Osteocyte (in vitro differentiated cells): ENCODE data around the gene BAK1. TPM values are rescaled to one million over a fixed set of nuclear protein-coding genes. Genes with fewer than 3 reads are reported as not detected.

Experiments used
- DNase-seq: peaks from one replicate; pipeline ENCODE4 v3.0.0; 2021; ENCODE audit warnings: mixed read lengths; ENCODE audit not compliant: unreplicated experiment; ENCODE audit errors: extremely low spot score
- H3K27ac Mint-ChIP-seq: one replicate; pipeline ENCODE4 v1.8.0; 2021; ENCODE audit warnings: mild to moderate bottlenecking, mixed read lengths; ENCODE audit not compliant: unreplicated experiment
- H3K27me3 Mint-ChIP-seq: one replicate; pipeline ENCODE4 v1.8.0; 2021; ENCODE audit warnings: mixed read lengths; ENCODE audit not compliant: unreplicated experiment
- H3K36me3 Mint-ChIP-seq: one replicate; pipeline ENCODE4 v1.8.0; 2021; ENCODE audit warnings: mixed read lengths; ENCODE audit not compliant: unreplicated experiment
- H3K4me1 Mint-ChIP-seq: one replicate; pipeline ENCODE4 v1.8.0; 2021; ENCODE audit warnings: mixed read lengths; ENCODE audit not compliant: unreplicated experiment
- H3K4me3 Mint-ChIP-seq: one replicate; pipeline ENCODE4 v1.8.0; 2021; ENCODE audit warnings: mild to moderate bottlenecking, moderate library complexity, mixed read lengths; ENCODE audit not compliant: unreplicated experiment
- H3K9me3 Mint-ChIP-seq: one replicate; pipeline ENCODE4 v1.8.0; 2021; ENCODE audit warnings: mixed read lengths; ENCODE audit not compliant: unreplicated experiment
- total RNA-seq: library from RNA; stranded (reverse); gene quantifications from 2 replicates; pipeline ENCODE4 v1.2.1, GENCODE V29; 2021
- TF ChIP-seq, protein P1 (sequence below): fragments of 200-600 bp; sonication (generic); IDR thresholded peaks from 2 replicates; pipeline ENCODE4 v1.5.0; 2021; ENCODE audit warnings: antibody characterized with exemption, mild to moderate bottlenecking, moderate library complexity

The BAK1 gene
- total RNA-seq, 1 donor from 2014 or later: 20.5 TPM

DNA sequence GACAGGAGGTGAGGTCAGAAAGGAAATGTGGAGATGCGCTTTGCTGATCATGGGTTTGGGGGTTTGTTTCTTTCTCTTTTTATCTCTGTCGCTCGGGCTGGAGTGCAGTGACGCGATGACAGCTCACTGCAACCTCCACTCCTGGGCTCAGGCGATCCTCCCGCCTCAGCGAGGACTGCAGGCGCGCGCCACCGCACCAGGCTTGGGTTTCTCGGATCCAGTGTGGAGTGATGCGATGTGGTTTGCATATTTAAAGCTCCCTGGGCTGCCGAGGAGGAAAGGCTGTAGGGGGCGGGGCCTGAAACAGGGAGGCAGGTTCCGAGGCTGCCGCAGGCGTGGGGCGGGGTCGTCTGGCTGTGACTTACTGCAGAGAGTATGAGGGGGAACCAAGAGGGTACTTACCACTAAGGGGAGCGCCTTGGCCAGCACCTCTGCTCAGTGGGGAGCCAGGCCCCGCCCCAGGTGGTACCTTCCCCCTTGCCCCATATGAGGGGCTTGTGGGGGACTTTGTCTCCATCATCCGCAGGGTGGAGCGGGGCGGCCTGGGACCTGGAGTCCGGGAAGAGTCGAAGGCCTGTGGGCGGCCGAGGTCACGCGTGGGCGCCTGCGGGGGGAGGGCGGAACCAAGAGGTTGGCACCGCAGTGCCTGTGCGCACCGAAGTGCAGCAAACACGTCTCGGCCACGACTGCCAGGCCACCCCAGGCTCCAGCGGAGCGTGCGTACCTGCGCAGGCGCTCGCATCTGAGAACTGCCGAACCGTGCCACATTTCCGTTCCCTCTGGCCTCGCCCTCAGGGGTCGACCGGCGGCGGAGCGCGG is 12.7 kb upstream of the BAK1 start:
- Mint-ChIP-seq H3K36me3 (no peaks in the 10 kb centered on the region), H3K4me3 (no peak overlapping the region), H3K27me3 (no peaks in the 10 kb centered on the region), H3K27ac (no peak overlapping the region), H3K4me1 (peaks cover 19% of the 10 kb centered on the region), H3K9me3 (no peaks in the 10 kb centered on the region)
- TF ChIP-seq, protein P1, sequence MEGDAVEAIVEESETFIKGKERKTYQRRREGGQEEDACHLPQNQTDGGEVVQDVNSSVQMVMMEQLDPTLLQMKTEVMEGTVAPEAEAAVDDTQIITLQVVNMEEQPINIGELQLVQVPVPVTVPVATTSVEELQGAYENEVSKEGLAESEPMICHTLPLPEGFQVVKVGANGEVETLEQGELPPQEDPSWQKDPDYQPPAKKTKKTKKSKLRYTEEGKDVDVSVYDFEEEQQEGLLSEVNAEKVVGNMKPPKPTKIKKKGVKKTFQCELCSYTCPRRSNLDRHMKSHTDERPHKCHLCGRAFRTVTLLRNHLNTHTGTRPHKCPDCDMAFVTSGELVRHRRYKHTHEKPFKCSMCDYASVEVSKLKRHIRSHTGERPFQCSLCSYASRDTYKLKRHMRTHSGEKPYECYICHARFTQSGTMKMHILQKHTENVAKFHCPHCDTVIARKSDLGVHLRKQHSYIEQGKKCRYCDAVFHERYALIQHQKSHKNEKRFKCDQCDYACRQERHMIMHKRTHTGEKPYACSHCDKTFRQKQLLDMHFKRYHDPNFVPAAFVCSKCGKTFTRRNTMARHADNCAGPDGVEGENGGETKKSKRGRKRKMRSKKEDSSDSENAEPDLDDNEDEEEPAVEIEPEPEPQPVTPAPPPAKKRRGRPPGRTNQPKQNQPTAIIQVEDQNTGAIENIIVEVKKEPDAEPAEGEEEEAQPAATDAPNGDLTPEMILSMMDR: no peak
- no peak for DNase-seq

DNA sequence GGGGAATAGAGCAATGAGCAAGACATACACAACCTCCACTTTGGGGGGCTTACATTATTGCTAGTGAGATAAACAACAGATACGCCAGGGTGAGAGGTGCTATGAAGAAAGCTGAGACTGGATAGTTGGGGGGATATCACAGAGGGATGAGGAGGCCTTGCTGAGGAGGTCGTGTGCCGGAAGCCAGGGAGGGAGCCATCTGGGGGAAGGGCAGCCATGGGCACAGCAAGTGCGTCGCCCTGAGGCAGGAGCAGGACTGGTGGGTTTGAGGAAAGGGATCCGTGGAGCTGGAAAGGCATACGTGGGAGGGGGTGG is 12.2 kb upstream of the BAK1 start:
- H3K36me3 Mint-ChIP-seq: no peaks in the 10 kb centered on the region
- peaks cover 19% of the 10 kb centered on the region for H3K4me1 Mint-ChIP-seq
- H3K4me3 Mint-ChIP-seq: no peak overlapping the region
- DNase-seq: no peak
- TF ChIP-seq, protein P1: no peak
- H3K27me3 Mint-ChIP-seq: no peaks in the 10 kb centered on the region
- no peak overlapping the region for H3K27ac Mint-ChIP-seq
- H3K9me3 Mint-ChIP-seq: no peaks in the 10 kb centered on the region

DNA sequence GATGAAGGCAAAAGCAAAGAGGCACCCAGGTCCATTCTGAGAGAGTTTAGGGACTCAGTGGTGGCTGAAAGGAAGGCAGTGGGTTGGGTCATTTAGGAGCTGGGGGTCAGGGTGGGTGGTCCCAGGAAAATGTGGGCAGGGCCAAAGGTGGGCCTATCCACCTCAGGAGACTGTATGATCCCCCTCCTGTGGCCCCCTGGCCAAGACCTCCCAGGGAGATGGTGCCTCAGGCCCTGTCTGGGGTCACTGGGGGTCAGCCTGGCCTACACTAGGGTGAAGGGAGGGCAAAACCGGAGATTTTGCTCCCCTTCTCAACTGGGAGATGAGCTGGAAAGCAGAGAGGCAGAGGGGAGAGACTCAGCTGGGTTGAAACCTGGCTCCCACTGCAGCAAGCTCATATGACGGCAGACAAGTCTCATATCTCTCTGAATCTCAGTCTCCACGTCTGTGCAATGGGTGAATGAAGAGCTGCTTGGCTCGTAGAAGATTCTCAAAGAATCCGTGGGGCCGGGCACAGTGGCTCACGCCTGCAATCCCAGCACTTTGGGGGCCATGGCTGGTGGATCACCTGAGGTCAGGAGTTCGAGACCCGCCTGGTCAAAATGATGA is 11.5 kb upstream of the BAK1 start:
- peaks cover 19% of the 10 kb centered on the region for H3K4me1 Mint-ChIP-seq
- no peak overlapping the region for H3K4me3 Mint-ChIP-seq
- no peaks in the 10 kb centered on the region for H3K36me3 Mint-ChIP-seq
- DNase-seq: no peak
- H3K9me3 Mint-ChIP-seq: no peaks in the 10 kb centered on the region
- TF ChIP-seq, protein P1: no peak
- no peaks in the 10 kb centered on the region for H3K27me3 Mint-ChIP-seq
- H3K27ac Mint-ChIP-seq: peak overlapping the region; percentile 27

DNA sequence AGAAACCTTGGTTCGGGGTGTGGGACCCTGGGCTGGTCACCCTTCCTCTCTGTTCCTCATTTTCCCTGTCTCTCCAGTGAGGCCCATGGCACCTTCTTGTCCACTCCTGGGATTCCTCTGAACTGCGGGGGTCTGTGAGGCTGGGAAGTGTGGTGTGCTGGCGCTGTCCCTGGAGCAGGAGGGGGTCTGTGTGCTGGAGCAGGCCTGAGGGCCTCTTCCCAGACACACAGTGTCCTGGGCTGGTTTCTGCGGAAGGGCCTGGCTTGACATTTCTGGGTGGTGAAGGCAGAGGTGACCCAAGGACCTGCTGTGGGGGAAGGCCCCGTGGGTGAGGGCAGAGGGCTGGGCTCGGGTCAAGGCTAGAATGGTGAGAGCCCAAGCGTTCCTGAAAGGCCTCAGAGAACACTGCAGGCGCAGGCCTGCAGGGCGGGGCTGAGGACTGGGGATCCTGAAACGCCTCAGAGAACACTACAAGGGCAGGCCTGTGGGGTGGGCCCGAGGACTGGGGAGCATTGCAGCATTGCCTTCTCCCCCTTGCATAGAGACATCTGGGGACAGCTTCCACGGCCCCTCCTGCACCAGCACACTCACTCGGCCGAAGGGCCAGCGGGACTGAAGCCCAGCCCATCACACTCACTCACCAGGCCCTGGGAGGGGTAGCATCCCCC is 10.6 kb upstream of the BAK1 start:
- TF ChIP-seq, protein P1: no peak
- Mint-ChIP-seq H3K4me1 (peaks cover 20% of the 10 kb centered on the region), H3K9me3 (no peaks in the 10 kb centered on the region), H3K27ac (no peak overlapping the region), H3K4me3 (no peak overlapping the region), H3K36me3 (no peaks in the 10 kb centered on the region), H3K27me3 (no peaks in the 10 kb centered on the region)
- DNase-seq: no peak
